ENCODE data around the gene TBC1D8. TPM values are rescaled to one million over a fixed set of nuclear protein-coding genes. Genes with fewer than 3 reads are reported as not detected.

The TBC1D8 gene
- total RNA-seq, 1 donor from 2014 or later = 16.3 TPM

- Mint-ChIP-seq H3K27me3 (ENCODE audit: unreplicated experiment) (no peaks in the 10 kb centered on the region), H3K9me3 (ENCODE audit: unreplicated experiment) (no peaks in the 10 kb centered on the region), H3K36me3 (ENCODE audit: unreplicated experiment) (peaks cover 13% of the 10 kb centered on the region), H3K27ac (ENCODE audit: unreplicated experiment) (peak overlapping the region; percentile 52), H3K4me1 (ENCODE audit: unreplicated experiment) (no peaks in the 10 kb centered on the region), H3K4me3 (ENCODE audit: unreplicated experiment) (no peak overlapping the region)
- peak; percentile 56 for DNase-seq (ENCODE audit: extremely low spot score, unreplicated experiment)
- no peak for TF ChIP-seq CTCF (IDR thresholded peaks at IDR 0.05)
Observed at GRCh38 chr2:101037161-101037755, 113.9 kb downstream of the TBC1D8 start.

GRCh38 chr2:101036562-101036961 lies 114.6 kb downstream of the TBC1D8 start:
- no peak overlapping the region for H3K4me3 Mint-ChIP-seq (ENCODE audit: unreplicated experiment)
- TF ChIP-seq CTCF (IDR thresholded peaks at IDR 0.05) = peak; percentile 73
- H3K9me3 Mint-ChIP-seq (ENCODE audit: unreplicated experiment) = no peaks in the 10 kb centered on the region
- H3K27me3 Mint-ChIP-seq (ENCODE audit: unreplicated experiment) = no peaks in the 10 kb centered on the region
- H3K36me3 Mint-ChIP-seq (ENCODE audit: unreplicated experiment) = peaks cover 13% of the 10 kb centered on the region
- no peaks in the 10 kb centered on the region for H3K4me1 Mint-ChIP-seq (ENCODE audit: unreplicated experiment)
- peak overlapping the region; percentile 52 for H3K27ac Mint-ChIP-seq (ENCODE audit: unreplicated experiment)
- peak; percentile 11 for DNase-seq (ENCODE audit: extremely low spot score, unreplicated experiment)

- TF ChIP-seq CTCF (IDR thresholded peaks at IDR 0.05) = no peak
Observed at GRCh38 chr2:101032084-101032776, 119.0 kb downstream of the TBC1D8 start.

GRCh38 chr2:101030866-101031554 lies 120.2 kb downstream of the TBC1D8 start:
- DNase-seq (ENCODE audit: extremely low spot score, unreplicated experiment) = peak; percentile 51
- H3K4me3 Mint-ChIP-seq (ENCODE audit: unreplicated experiment) = no peak overlapping the region
- H3K36me3 Mint-ChIP-seq (ENCODE audit: unreplicated experiment) = peaks cover 16% of the 10 kb centered on the region
- no peak for TF ChIP-seq CTCF (IDR thresholded peaks at IDR 0.05)
- no peaks in the 10 kb centered on the region for H3K27me3 Mint-ChIP-seq (ENCODE audit: unreplicated experiment)
- no peak overlapping the region for H3K27ac Mint-ChIP-seq (ENCODE audit: unreplicated experiment)
- no peaks in the 10 kb centered on the region for H3K9me3 Mint-ChIP-seq (ENCODE audit: unreplicated experiment)
- no peaks in the 10 kb centered on the region for H3K4me1 Mint-ChIP-seq (ENCODE audit: unreplicated experiment)

More at GRCh38 chr2:101032084-101032776, 119.0 kb downstream of the TBC1D8 start:
- H3K27ac Mint-ChIP-seq (ENCODE audit: unreplicated experiment) = no peak overlapping the region
- DNase-seq (ENCODE audit: extremely low spot score, unreplicated experiment) = peak; percentile 57
- H3K27me3 Mint-ChIP-seq (ENCODE audit: unreplicated experiment) = no peaks in the 10 kb centered on the region
- H3K4me3 Mint-ChIP-seq (ENCODE audit: unreplicated experiment) = no peak overlapping the region
- no peaks in the 10 kb centered on the region for H3K4me1 Mint-ChIP-seq (ENCODE audit: unreplicated experiment)
- no peaks in the 10 kb centered on the region for H3K9me3 Mint-ChIP-seq (ENCODE audit: unreplicated experiment)
- peaks cover 15% of the 10 kb centered on the region for H3K36me3 Mint-ChIP-seq (ENCODE audit: unreplicated experiment)

GRCh38 chr2:101027852-101028251 lies 123.3 kb downstream of the TBC1D8 start:
- Mint-ChIP-seq H3K27me3 (ENCODE audit: unreplicated experiment) (no peaks in the 10 kb centered on the region), H3K4me3 (ENCODE audit: unreplicated experiment) (no peak overlapping the region), H3K36me3 (ENCODE audit: unreplicated experiment) (peaks cover 18% of the 10 kb centered on the region), H3K27ac (ENCODE audit: unreplicated experiment) (no peak overlapping the region), H3K4me1 (ENCODE audit: unreplicated experiment) (no peaks in the 10 kb centered on the region), H3K9me3 (ENCODE audit: unreplicated experiment) (no peaks in the 10 kb centered on the region)
- TF ChIP-seq CTCF (IDR thresholded peaks at IDR 0.05) = no peak
- DNase-seq (ENCODE audit: extremely low spot score, unreplicated experiment) = peak; percentile 65
